ENCODE measurements around the gene CHRNE. TPM values are rescaled to one million over a fixed set of nuclear protein-coding genes. Genes with fewer than 3 reads are reported as not detected.

The CHRNE gene
- total RNA-seq, 1 experiment from 2014 or later, result 0.31 TPM

DNA sequence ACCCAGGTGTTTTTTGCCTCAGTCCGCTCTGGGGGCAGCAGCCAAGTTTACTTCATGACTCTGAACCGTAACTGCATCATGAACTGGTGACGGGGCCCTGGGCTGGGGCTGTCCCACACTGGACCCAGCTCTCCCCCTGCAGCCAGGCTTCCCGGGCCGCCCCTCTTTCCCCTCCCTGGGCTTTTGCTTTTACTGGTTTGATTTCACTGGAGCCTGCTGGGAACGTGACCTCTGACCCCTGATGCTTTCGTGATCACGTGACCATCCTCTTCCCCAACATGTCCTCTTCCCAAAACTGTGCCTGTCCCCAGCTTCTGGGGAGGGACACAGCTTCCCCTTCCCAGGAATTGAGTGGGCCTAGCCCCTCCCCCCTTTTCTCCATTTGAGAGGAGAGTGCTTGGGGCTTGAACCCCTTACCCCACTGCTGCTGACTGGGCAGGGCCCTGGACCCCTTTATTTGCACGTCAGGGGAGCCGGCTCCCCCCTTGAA lies 5.7 kb downstream of the CHRNE start:
- Mint-ChIP-seq H3K27ac (peak overlapping the region in 2 of 3 experiments; percentile 62 to 76; a peak in 1 of 7 replicates), H3K4me3 (no peak overlapping the region), H3K4me1 (peaks cover 4 to 24% of the 10 kb centered on the region in 2 experiments), H3K27me3 (ENCODE audit: low read depth) (no peaks in the 10 kb centered on the region), H3K9me3 (no peaks in the 10 kb centered on the region), H3K36me3 (ENCODE audit: insufficient read depth in 1 of 3, low read depth in 3 of 3) (peaks cover 8 to 35% (median 32%) of the 10 kb centered on the region in 3 experiments; a peak in 6 of 7 replicates)
- H3K9ac ChIP-seq (ENCODE audit: extremely low read depth, insufficient read length, low read length), result no peak overlapping the region
- no peaks in the 10 kb centered on the region for H4K20me1 ChIP-seq (ENCODE audit: control insufficient read depth, insufficient read depth, insufficient read length)
- no peak overlapping the region for H2AK5ac ChIP-seq (ENCODE audit: insufficient read length, low read length)
- H2BK5ac ChIP-seq (ENCODE audit: insufficient read length, low read length), result no peak overlapping the region
- no peak overlapping the region for H3T11ph ChIP-seq (ENCODE audit: low read length)
- no peaks in the 10 kb centered on the region for H3K4me1 ChIP-seq (ENCODE audit: insufficient read depth, low read length)
- H3K56ac ChIP-seq (ENCODE audit: insufficient read length, low read depth, low read length), result no peak overlapping the region
- no peak overlapping the region for H2BK15ac ChIP-seq (ENCODE audit: low read depth, low read length)
- no peaks in the 10 kb centered on the region for H3K79me2 ChIP-seq (ENCODE audit: insufficient read depth, low read length)
- no peaks in the 10 kb centered on the region for H3K27me3 ChIP-seq (ENCODE audit: insufficient read depth, low read length)
- H4K91ac ChIP-seq (ENCODE audit: insufficient read length, low read depth, low read length), result no peak overlapping the region
- no peak overlapping the region for H3K4me2 ChIP-seq (ENCODE audit: insufficient read depth, insufficient read length, low read length)
- H3K9me3 ChIP-seq (ENCODE audit: control insufficient read depth, low read depth, low read length), result no peaks in the 10 kb centered on the region
- WGBS (ENCODE audit: extremely low coverage, insufficient read length, low lambda C conversion rate), result no CpG with 5 or more reads among the region's 10 CpGs
- H4K8ac ChIP-seq (replicated peaks; ENCODE audit: insufficient read length, low read depth, low read length), result no peak overlapping the region
- no peak overlapping the region for H2BK20ac ChIP-seq (ENCODE audit: low read depth, low read length, poor library complexity, severe bottlenecking)
- H3K23ac ChIP-seq (ENCODE audit: insufficient read length, low read depth, low read length), result no peak overlapping the region
- no peak overlapping the region for H3K27ac ChIP-seq (ENCODE audit: insufficient read length, low read depth, low read length)
- no peak overlapping the region for H2AFZ ChIP-seq (ENCODE audit: low read length)
- DNase-seq, result peak; percentile 32
- no peak overlapping the region for H4K5ac ChIP-seq (ENCODE audit: insufficient read length, low read depth, low read length)
- H3K4ac ChIP-seq (ENCODE audit: low read depth, low read length), result no peak overlapping the region
- H2BK12ac ChIP-seq (ENCODE audit: insufficient read length, low read depth, low read length), result no peak overlapping the region
- no peak overlapping the region; the same call in 1 of the 2 replicates for H3K14ac ChIP-seq (ENCODE audit: insufficient read depth, low read length)
- TF ChIP-seq CTCF (conservative IDR thresholded peaks at IDR 0.05), result no peak
- no peaks in the 10 kb centered on the region for H3K79me1 ChIP-seq (ENCODE audit: insufficient read depth, low read depth, low read length, poor library complexity, severe bottlenecking)
- H3K18ac ChIP-seq (ENCODE audit: insufficient read length, low read depth, low read length), result no peak overlapping the region
- H2BK120ac ChIP-seq (ENCODE audit: low read depth, low read length, poor library complexity, severe bottlenecking), result no peak overlapping the region
- H3K23me2 ChIP-seq (ENCODE audit: insufficient read length, low read depth, low read length, poor library complexity, severe bottlenecking), result peaks cover 12% of the 10 kb centered on the region

Data from H9 (cell line).